NCI-H146 (cell line): ENCODE data around the gene NDP.

Source experiments
- DNase-seq: peaks from one replicate; lab custom pipeline; 2025; lab: John Stamatoyannopoulos, UW

Gene NDP

DNA sequence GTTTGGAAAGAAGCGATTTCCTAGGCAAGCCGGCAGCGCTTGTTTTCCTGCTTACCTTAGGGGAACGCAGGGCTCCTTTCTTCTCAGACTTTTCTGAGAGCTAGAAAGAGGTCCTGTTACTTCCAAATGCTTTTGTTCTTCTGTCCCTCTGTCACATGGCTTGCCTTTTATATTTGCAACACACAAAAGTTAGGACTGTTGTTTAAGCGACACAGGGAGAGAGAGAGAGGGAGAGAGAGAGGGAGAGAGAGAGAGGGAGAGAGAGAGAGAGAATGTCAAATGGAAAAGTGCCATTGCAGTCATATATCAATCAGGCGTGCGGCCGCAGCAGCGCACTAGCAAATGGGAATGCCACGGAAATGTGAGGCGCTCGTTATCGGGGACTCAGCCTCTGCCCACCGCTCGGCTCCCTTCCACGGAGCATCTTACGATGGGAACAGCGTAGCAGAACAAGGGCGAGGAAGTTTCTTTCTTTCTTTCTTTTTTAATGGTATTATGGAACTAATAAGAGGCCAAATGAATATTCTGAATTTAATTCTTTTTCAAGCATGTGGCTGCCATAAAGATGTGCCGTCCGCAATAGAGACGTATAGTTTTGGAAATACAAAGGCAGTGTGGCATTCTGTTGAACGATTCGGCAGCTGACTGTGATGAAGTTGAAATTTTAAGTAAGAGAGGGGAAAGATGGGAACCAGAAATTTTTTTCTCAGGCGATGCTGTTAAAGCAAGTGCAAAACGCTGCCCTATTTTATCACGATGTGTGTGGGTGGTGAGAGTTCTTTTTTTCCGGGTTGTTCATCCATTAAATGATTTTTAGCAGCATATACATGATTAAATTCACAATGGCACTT is at the start of gene NDP:
TSS of gene NDP (minus strand) at position 142 of the 851 bp plus-strand sequence. CDS start 14,745 bp downstream, outside the sequence.
- DNase-seq, result no peak

DNA sequence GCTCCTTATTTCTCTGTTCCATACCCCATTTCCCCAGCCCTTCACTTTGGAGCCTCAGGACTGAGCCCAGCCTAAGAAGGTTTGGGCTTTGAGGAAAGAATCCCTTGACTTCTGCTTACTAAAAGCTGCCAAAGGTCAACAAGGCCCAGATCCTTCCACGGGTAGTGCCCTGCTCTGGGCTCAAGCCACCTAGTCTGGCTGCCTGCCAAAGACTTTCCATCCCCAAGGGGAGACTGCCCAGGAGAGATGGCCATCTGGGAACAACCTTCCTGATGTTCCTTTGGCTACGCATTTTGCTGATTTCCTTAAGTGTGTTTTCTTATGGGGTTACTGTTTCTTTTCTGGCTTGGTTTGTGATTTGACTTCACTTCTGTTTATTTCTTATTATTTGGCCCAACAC is 49.8 kb upstream of the NDP start:
- DNase-seq, result no peak

DNA sequence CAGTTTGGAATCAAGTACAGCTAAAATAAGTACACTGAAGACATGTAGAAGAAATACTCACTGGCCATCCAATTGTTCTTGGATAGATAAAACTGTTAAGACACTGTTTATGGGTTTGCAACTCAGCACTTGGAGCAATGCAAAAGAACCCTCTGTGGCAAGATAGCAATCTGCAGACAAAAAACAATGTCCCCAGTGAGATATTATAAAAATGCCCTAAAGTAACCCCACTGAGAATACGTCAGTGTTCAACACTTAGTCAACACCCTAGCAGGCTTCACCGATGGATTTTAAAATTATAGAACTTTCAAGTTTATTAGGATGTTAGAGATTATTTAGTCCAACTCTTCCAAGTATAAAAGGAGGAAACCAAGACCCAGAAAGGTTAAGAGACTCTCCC is 47.5 kb upstream of the NDP start:
- DNase-seq, result no peak

GRCh38 chrX:44019911-44020310 is 46.7 kb upstream of the NDP start:
- no peak for DNase-seq

DNA sequence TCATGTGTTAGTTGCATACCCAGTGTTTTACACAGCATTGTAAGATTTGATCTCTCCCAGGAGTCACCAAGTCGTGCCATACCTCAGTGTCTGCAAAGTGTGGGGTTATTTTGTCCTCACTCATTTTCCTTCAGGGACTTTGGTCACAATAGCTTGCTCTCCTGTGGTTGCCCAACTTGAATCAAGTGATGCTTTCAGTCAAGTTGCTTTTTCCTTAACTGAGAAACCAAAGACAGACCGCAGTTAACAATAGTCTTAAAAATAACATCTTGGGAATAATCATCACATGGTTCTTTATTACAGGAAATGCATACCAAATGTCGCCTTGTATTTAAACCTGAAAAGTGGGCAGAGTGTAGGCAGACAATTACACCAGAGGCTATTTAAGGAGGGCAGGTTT is 44.5 kb upstream of the NDP start:
- no peak for DNase-seq

DNA sequence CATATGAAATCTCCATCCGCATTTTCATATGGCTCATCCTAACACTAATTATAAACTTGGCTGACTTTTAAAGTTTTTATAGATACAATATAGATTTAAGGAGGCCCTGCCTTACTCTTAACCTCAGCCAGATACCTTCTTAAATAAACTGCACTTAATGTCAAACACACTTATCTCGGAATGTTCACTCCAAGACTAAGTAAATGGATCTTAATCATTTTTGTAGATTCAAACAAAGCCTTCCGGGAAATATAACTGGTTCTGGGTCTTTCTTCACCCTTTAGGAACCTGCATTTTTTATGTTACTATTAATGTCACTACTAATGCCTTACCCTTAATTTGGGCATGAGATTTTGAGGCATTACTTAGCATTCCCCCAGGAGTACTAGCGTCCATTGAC is 43.7 kb upstream of the NDP start:
- DNase-seq, result no peak

DNA sequence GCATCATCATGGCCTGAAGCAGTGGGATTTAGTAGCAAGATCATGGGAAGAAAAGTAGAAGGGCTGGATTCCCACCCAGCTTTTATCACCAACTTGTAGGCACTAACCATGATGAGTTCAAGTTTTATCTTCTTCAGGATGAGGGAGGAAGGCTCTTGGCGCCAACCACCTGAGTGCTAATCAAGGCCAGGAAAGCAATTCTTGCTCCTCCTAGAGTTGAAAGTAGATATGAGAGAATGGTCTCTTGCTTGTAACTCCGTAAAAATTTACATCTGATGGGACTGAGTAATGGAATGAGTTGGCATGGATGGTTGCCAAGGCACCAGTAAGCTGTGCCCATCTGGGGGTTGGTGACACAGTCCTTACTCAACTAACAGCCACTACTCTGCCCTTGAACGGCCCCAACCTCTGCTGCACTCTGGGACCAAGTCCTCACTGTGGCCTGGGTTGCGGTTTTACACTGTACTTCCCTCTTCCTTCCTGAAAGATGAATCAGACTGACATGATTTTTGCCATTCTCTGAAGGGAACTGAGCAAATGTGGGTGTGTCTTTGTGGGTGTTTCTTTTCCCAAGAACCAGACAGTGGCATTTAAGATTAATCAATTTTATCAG is 39.4 kb upstream of the NDP start:
- DNase-seq, result no peak

DNA sequence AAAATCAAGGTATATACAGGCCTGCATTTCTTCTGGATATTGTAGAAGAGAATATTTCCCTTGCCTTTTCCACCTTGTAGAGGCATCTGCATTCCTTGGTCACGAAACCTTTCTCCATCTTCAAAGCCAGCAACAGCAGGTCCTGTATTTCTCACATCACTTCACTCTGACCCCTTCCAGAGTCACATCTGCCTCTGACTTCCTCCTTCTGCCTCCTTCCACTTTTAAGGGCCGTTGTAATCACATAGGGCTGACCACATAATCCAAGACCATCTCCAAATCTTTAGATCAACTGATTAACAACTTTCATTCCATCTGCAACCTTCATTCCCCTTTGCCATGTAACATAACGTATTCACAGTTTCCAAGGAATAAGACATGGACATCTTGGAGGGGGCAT is 38.3 kb upstream of the NDP start:
- no peak for DNase-seq

DNA sequence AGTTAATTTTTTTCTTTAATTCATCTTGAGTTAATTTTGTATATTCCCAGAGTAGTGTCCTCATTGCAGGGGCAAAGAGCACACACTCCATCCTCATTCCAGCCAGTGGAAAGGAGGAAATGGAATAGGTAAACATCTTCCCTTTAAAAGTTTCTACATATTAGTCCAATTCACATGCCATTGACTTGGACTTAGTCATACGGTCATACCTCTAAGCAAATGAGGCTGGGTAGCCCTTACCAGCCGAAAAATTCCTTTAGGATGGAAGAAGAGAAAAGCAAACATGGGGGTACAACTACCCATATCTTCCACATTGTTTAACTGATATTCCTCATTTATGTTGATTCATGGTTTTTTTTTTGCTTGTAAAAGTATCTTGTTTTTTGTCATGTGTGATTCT is 37.4 kb upstream of the NDP start:
- DNase-seq, result no peak

DNA sequence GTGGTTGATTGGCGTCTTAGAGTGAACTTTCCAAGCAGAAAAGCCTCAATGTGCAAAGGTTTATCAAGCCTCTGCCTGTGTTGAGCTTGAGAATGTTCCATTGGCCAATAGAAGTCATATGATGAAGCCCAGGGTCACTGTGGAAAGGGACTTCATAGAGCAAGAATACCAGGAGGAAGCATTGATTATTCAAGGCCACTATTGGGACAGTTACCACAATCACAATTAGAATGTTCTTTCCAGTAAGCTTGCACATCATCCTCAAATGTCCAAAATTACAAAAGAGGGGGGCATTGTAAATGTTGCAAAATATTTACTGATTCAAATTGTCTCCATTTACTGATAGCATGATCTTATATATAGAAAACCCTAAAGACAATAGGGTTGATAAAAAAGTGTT is 32.9 kb upstream of the NDP start:
- no peak for DNase-seq

- DNase-seq, result no peak
Measured at GRCh38 chrX:44003975-44004374, 30.8 kb upstream of the NDP start.

DNA sequence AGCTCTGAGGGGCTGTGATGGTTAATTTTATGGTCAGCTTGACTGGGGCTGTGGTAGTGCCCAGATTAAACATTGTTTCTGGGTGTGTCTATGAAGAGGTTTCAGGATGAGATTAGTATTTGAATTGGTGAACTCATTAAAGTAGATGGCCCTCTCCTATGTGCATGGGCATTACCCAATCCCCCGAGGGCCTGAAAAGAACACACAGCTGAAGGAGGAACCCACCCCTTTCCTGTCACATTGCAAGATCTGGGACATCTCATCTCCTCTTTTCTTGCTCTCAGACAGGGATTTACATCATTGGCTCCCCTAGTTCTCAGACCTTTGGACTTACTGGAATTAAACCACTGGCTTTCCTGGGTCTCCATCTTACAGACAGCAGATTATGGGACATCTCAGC is 29.4 kb upstream of the NDP start:
- DNase-seq, result no peak

DNA sequence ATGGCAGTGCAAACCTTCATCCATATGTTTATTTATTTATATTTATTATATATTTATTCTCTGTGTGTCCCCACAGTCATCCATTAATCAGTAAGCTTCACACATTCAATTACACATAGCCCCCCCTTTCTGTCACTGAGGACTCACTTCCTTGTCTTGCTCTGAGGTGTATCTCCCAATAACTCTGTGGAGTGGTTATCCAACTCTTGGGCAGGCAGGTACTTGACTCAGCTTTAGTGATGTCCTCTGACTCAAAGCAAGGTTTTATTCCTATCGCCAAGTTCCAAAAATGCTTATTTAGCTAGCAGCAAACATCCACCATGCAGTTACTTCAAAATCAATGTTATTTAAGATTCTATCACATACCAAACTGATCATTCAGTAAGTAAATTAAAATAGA is 25.2 kb upstream of the NDP start:
- no peak for DNase-seq

DNA sequence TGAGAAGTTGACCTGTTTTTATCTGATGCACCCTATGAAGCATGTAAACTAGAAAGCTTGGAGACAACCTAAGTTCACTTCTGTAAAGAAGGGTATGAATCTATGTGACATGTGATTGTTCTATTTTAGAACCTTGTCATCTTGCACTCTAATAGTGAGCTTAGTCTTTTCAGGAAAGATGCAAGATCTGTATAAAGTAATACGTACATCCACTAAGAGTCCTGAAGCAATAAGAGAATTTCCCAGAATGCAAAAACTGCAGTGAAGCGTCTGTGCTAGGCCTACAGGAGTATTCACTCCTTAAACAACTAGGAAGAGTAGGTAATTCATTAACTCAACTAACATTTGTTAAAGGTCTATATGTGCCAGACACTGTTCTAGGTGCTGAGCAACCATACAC is 23.3 kb upstream of the NDP start:
- no peak for DNase-seq

GRCh38 chrX:43986083-43986482 is 12.9 kb upstream of the NDP start:
- no peak for DNase-seq

GRCh38 chrX:43985511-43985910 is 12.3 kb upstream of the NDP start:
- no peak for DNase-seq

GRCh38 chrX:43978226-43978625 is 5.0 kb upstream of the NDP start:
- DNase-seq, result no peak

DNA sequence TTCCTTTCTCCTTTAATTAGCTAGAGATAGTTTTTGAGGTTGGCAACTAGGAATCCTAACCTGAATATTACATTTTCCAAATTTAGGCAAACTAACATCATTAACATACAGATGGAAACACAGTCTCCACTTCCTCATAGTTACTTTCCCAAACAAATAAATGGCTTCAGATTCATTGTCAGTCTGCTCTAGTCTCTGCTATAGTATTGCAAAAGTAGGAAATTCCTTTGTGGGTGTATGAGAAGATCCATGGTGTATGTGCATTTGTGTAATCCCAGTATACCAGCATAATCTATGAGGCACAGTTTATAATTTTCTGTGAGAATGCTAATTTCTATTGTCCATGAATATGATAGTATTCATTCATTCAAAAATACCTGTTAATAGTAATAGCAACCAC is 3.0 kb upstream of the NDP start:
- no peak for DNase-seq

DNA sequence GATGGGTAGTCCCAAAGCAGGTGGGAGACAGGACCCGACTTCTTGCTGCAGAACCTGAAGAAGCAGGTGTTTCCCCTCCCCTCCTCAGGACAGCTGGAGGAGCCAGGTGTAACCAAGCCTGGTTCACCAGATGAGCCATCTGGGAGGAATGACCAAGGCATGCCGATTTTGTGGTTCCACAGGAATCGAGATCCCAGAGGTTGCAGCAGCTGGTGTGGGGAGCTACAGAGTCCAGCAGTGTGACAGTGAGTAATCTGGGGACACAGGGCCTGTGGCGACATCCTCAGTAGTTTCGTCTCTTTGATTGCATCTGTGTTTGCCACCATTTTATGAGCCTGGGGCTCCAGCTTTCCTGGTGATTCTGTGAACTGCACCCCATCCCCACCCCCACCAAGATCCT is 2.6 kb upstream of the NDP start:
- no peak for DNase-seq

GRCh38 chrX:43974741-43975465 is 1.7 kb upstream of the NDP start:
- no peak for DNase-seq

DNA sequence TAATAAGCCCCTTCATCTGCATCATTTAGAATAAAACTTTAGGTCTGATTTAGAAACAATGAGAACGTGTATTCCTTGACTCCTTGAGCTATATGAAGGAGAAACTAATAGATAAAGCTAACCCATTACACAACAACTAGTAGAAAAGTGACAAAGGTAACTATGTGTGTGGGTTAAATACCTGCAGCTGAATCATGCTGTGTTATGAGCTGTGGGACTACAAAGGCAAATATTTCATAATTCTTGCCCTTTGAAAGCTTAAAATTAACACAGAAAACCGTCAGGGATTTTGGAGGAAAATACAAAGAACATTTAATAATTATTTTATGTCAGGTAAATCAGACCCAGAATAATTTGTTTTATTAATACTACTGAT is 898 bp upstream of the NDP start:
- DNase-seq, result no peak

DNA sequence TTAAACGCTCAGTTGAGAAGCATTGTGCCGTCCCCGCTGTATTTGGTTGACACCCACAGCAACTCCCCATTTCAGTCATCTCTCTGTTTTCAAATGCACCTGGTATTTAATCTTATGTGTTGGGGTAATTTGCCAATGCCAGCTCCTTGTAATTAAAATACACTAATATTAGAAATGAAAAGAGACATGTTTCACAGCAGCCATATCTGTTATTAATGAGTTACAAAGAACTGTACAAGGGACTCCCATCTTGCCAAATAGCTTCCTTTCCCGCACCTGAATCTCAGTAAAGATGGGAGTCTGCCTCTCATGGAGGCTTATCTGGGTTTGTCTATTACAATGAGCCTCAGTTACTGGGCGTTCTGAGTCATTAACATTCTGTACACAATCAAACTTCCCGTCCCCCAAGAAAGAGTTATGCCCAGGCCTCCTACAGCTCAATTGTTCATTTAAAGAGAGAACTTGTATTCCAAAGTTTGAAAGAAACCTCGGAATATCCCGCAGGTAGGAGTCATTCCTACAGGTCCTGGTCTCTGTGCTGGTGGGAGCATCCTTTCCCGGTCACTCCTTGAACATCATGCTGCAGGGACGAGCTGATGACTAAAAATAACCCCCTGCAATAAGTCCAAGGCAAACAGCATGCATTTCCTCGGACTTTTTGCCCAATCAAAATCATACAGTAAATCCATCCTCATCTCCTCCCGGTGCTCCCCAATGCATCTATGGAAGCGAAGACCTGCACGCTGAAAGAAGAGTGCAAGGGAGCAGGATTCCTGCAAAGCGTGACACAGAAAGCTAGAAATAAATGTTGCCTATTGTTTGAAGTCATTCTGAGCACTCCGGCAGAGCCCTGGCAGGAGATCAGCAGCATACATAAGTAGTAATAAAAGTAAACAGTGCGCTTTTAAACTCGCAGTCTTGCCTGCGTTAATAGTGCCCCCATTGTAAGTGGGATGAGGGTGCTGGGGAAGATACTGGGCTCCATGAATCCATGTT is 926 bp downstream of the NDP start:
- no peak for DNase-seq
